Right lobe of liver (tissue), 6 donors: ENCODE results near the gene TNNI3. TPM values are rescaled to one million over a fixed set of nuclear protein-coding genes. Genes with fewer than 3 reads are reported as not detected.
A peak's percentile ranks its signal among the peaks of the same experiment; 100 is the strongest.

Experiments
- ATAC-seq, 4 donors: fragments of 200-7000 bp; cut with Tn5 transposase; one replicate each; pipeline ENCODE4 v1.9.1; 2020; ENCODE audit warnings: mild to moderate bottlenecking in 4 of 4, moderate library complexity in 4 of 4
- DNase-seq, 3 donors: peaks; one replicate each; pipeline ENCODE4 v3.0.0-alpha.2; 2020
- H3K27ac ChIP-seq, 3 donors: fragments of 200-600 bp; one replicate each; pipeline ENCODE4 v1.8.0; 2022
- H3K27me3 ChIP-seq, 2 donors: fragments of 200-600 bp; one replicate each; pipeline ENCODE4 v1.8.0; 2022
- H3K36me3 ChIP-seq, 4 donors: fragments of 200-600 bp; sonication (generic) in 1 of 4; one replicate each; pipeline versions ENCODE4 v1.5.1 to v1.8.0; 2017 to 2022; ENCODE audit warnings: control low read depth in 1 of 4
- H3K4me1 ChIP-seq, 4 donors: fragments of 200-600 bp; sonication (generic) in 1 of 4; one replicate each; pipeline versions ENCODE4 v1.5.1 to v1.8.0; 2017 to 2022; ENCODE audit warnings: control low read depth in 1 of 4
- H3K4me3 ChIP-seq, 3 donors: fragments of 200-600 bp; one replicate each; pipeline ENCODE4 v1.8.0; 2022
- H3K9me3 ChIP-seq, 4 donors: fragments of 200-600 bp; sonication (generic) in 1 of 4; one replicate each; pipeline versions ENCODE4 v1.5.1 to v1.8.0; 2017 to 2022; ENCODE audit warnings: control low read depth in 1 of 4
- CTCF ChIP-seq, 4 donors: fragments of 200-600 bp in 3 of 4; fragments of 450-650 bp in 1 of 4; IDR thresholded peaks; one replicate each; pipeline versions ENCODE4 v1.5.1 to v1.8.0; 2016 to 2022; ENCODE audit warnings: antibody characterized with exemption in 4 of 4, mild to moderate bottlenecking in 2 of 4
- POLR2A ChIP-seq: fragments of 450-650 bp; IDR thresholded peaks from one replicate; pipeline ENCODE4 v1.6.1; 2017; ENCODE audit warnings: antibody characterized with exemption, mild to moderate bottlenecking
- WGBS: methylation state at CpG from one replicate; pipeline ENCODE4 v1.1.6; 2018; ENCODE audit warnings: low coverage, low lambda C conversion rate; ENCODE audit not compliant: insufficient coverage; ENCODE audit errors: missing lambda C conversion rate; 5-methylcytosine and 5-hydroxymethylcytosine counted together
- intact Hi-C, 2 donors: fragments of 100-400 bp; cut with DNase I; formaldehyde crosslinking; loops; one replicate each; pipeline versions ENCODE4 v1.11.2 to v1.14.1; 2022
- microRNA-seq, 2 donors: library from miRNA; unstranded; fragments of <30 nt; microRNA quantifications; one replicate each; pipeline ENCODE4, GENCODE V29; 2019 to 2020
- small RNA-seq, 2 experiments: library from RNA; depleted of rRNA; stranded (forward); fragments of <200 nt; gene quantifications; one replicate each; pipeline ENCODE3, GENCODE V24; 2016
- total RNA-seq, 6 experiments: library from RNA; depleted of rRNA in 2 of 6; stranded (reverse); fragments of >200 nt in 2 of 6; fragmentation: NEBNext Ultra II Directional in 3 of 6; extraction: Animal tissue kit (Norgen Biotek cat#: 25700) in 3 of 6; gene quantifications; one replicate each; pipeline versions ENCODE4 v1.1.0 to v1.2.4, GENCODE V29; 2016 to 2023
- donor health status: DM: no; HTN: yes; CAD: no.
- donor health status: DM: no; HTN: no; CAD: no.
- donor health status: DM: no; HTN: no; CAD: no.
- donor health status: DM: no; HTN: yes; CAD: no.
- donor health status: DM: no; HTN: yes; CAD: no.

Gene TNNI3
- total RNA-seq, 6 experiments from 2014 or later: 0.43 to 0.83 (median 0.62) TPM; not detected in 3

GRCh38 chr19:55106591-55106990, 50.9 kb downstream of the TNNI3 start:
- intact Hi-C loops: no loop called here
- no peaks in the 10 kb centered on the region for H3K9me3 ChIP-seq
- 63% methylated on average over 1 of the region's 6 CpGs for WGBS
- no peak overlapping the region for H3K4me3 ChIP-seq
- no peak overlapping the region for H3K27ac ChIP-seq
- TF ChIP-seq CTCF (IDR thresholded peaks at IDR 0.05) (no peak), POLR2A (no peak)
- H3K4me1 ChIP-seq: no peaks in the 10 kb centered on the region
- peaks cover 0 to 15% (median 8%) of the 10 kb centered on the region in 4 donors for H3K36me3 ChIP-seq
- ATAC-seq: no peak
- no peaks in the 10 kb centered on the region for H3K27me3 ChIP-seq
- peak in 1 of 3 donors; percentile 27 for DNase-seq

- H3K4me3 ChIP-seq: no peak overlapping the region
- TF ChIP-seq POLR2A (no peak), CTCF (IDR thresholded peaks at IDR 0.05) (no peak)
- no peaks in the 10 kb centered on the region for H3K9me3 ChIP-seq
- no peaks in the 10 kb centered on the region for H3K27me3 ChIP-seq
- no CpG with 5 or more reads among the region's 2 CpGs for WGBS
- H3K27ac ChIP-seq: no peak overlapping the region
- peaks cover 0 to 15% (median 8%) of the 10 kb centered on the region in 4 donors for H3K36me3 ChIP-seq
- ATAC-seq (no peak), DNase-seq (no peak)
- no peaks in the 10 kb centered on the region for H3K4me1 ChIP-seq
- intact Hi-C loops: no loop called here
These were observed 52.3 kb downstream of the TNNI3 start for GRCh38 chr19:55105237-55105636.

- Histone ChIP-seq H3K27ac (no peak overlapping the region), H3K4me1 (no peaks in the 10 kb centered on the region), H3K36me3 (peaks cover 0 to 25% (median 8%) of the 10 kb centered on the region in 4 donors), H3K9me3 (no peaks in the 10 kb centered on the region), H3K4me3 (no peak overlapping the region), H3K27me3 (no peaks in the 10 kb centered on the region)
- ATAC-seq (no peak), DNase-seq (no peak)
- intact Hi-C loops: no loop called here
- TF ChIP-seq POLR2A (no peak), CTCF (IDR thresholded peaks at IDR 0.05) (no peak)
- WGBS: 100% methylated on average over 1 of the region's 9 CpGs
These were observed 54.3 kb downstream of the TNNI3 start for GRCh38 chr19:55103190-55103589.

Small RNAs within 50 kb of the gene (microRNA-seq; reads per million reads assigned to microRNA genes)
- gene MIR7975: 0 to 0.64 reads per million in 2 donors

Small RNAs within 50 kb of the gene (small RNA-seq; reads per million reads assigned to genes)
- gene MIR7975 (0 reads per million in 2 experiments), gene RF01210 (0 reads per million in 2 experiments)

Other genes starting within 250 kb of the TNNI3 start
- not detected for gene NLRP7, start 210.2 kb downstream of the TNNI3 start, total RNA-seq
- under 1 TPM in 5 of 6 experiments, not detected in 1; 0.18 to 0.81 (median 0.42) TPM for gene NLRP2, start 191.4 kb downstream of the TNNI3 start, total RNA-seq
- under 1 TPM in 2 of 6 experiments, not detected in 4; 0.33 to 0.42 TPM for gene GP6, start 119.5 kb downstream of the TNNI3 start, total RNA-seq
- 10 to 100 TPM in 4 of 6 experiments, 1 to 10 TPM in 2; 7.7 to 16.8 (median 12.1) TPM for gene RDH13, start 94.6 kb downstream of the TNNI3 start, total RNA-seq
- 1 to 10 TPM in 4 of 6 experiments, under 1 TPM in 2; 0.49 to 2.4 (median 1.2) TPM for gene EPS8L1, start 81.9 kb downstream of the TNNI3 start, total RNA-seq
- 10 to 100 TPM; 35.6 to 48.1 (median 41.7) TPM for gene PPP1R12C, start 40.1 kb downstream of the TNNI3 start, total RNA-seq
- 10 to 100 TPM in 1 of 6 experiments, 1 to 10 TPM in 3, not detected in 2; 1.2 to 10.9 (median 1.6) TPM for gene TNNT1, start 8.5 kb downstream of the TNNI3 start, total RNA-seq
- 1 to 10 TPM in 2 of 6 experiments, under 1 TPM in 4; 0.22 to 4.3 (median 0.49) TPM for gene DNAAF3, start 8.9 kb upstream of the TNNI3 start, total RNA-seq
- 1 to 10 TPM in 1 of 6 experiments, under 1 TPM in 1, not detected in 4; 0.06 to 1.7 TPM for gene SYT5, start 22.6 kb upstream of the TNNI3 start, total RNA-seq
- gene PTPRH, start 51.8 kb upstream of the TNNI3 start, total RNA-seq: 10 to 100 TPM in 3 of 6 experiments, 1 to 10 TPM in 3; 4.2 to 25.9 (median 12.9) TPM
- 10 to 100 TPM in 5 of 6 experiments, 1 to 10 TPM in 1; 8.8 to 22.2 (median 14.0) TPM for gene TMEM86B, start 71.0 kb upstream of the TNNI3 start, total RNA-seq
- gene PPP6R1, start 101.3 kb upstream of the TNNI3 start, total RNA-seq: 10 to 100 TPM; 26.4 to 39.6 (median 30.2) TPM
- 10 to 100 TPM; 11.3 to 28.3 (median 15.6) TPM for gene HSPBP1, start 122.4 kb upstream of the TNNI3 start, total RNA-seq
- under 1 TPM in 3 of 6 experiments, not detected in 3; 0.20 to 0.29 (median 0.24) TPM for gene BRSK1, start 126.3 kb upstream of the TNNI3 start, total RNA-seq
- 1 to 10 TPM; 1.1 to 5.6 (median 2.2) TPM for gene TMEM150B, start 167.6 kb upstream of the TNNI3 start, total RNA-seq
- gene KMT5C, start 182.1 kb upstream of the TNNI3 start, total RNA-seq: 1 to 10 TPM; 2.3 to 5.3 (median 3.7) TPM
- not detected for gene COX6B2, start 197.0 kb upstream of the TNNI3 start, total RNA-seq
- gene GARIN5B, start 205.5 kb upstream of the TNNI3 start, total RNA-seq: not detected
- not detected for gene IL11, start 212.7 kb upstream of the TNNI3 start, total RNA-seq
- gene TMEM190, start 219.1 kb upstream of the TNNI3 start, total RNA-seq: not detected
- 10 to 100 TPM; 10.8 to 19.7 (median 14.8) TPM for gene TMEM238, start 226.6 kb upstream of the TNNI3 start, total RNA-seq
- gene RPL28, start 228.2 kb upstream of the TNNI3 start, total RNA-seq: 100 to 1,000 TPM; 305 to 530 (median 455) TPM